ENCODE results near the gene SH3PXD2B.

SH3PXD2B gene

DNA sequence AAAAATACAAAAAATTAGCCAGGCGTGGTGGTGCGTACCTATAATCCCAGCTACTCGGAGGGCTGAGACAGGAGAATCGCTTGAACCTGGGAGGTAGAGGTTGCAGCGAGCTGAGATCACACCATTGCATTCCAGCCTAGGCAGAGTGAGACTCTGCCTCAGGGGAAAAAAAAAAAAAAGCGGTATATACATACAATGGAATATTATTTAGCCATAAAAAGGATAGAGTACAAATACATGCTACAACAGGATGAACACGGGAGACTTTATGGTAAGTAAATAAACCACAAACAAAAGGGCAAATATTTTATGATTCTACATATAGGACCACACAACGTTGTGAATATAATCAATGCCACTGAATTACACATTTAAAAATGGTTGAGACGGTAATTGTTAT is 176.0 kb downstream of the SH3PXD2B start:
- TF ChIP-seq, protein P1, sequence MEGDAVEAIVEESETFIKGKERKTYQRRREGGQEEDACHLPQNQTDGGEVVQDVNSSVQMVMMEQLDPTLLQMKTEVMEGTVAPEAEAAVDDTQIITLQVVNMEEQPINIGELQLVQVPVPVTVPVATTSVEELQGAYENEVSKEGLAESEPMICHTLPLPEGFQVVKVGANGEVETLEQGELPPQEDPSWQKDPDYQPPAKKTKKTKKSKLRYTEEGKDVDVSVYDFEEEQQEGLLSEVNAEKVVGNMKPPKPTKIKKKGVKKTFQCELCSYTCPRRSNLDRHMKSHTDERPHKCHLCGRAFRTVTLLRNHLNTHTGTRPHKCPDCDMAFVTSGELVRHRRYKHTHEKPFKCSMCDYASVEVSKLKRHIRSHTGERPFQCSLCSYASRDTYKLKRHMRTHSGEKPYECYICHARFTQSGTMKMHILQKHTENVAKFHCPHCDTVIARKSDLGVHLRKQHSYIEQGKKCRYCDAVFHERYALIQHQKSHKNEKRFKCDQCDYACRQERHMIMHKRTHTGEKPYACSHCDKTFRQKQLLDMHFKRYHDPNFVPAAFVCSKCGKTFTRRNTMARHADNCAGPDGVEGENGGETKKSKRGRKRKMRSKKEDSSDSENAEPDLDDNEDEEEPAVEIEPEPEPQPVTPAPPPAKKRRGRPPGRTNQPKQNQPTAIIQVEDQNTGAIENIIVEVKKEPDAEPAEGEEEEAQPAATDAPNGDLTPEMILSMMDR (IDR thresholded peaks at IDR 0.05), result no peak

- TF ChIP-seq, protein P1 (IDR thresholded peaks at IDR 0.05), result no peak
Measured at GRCh38 chr5:172276214-172276613, 178.1 kb downstream of the SH3PXD2B start.
